ENCODE data around the gene MBD1.

DNA sequence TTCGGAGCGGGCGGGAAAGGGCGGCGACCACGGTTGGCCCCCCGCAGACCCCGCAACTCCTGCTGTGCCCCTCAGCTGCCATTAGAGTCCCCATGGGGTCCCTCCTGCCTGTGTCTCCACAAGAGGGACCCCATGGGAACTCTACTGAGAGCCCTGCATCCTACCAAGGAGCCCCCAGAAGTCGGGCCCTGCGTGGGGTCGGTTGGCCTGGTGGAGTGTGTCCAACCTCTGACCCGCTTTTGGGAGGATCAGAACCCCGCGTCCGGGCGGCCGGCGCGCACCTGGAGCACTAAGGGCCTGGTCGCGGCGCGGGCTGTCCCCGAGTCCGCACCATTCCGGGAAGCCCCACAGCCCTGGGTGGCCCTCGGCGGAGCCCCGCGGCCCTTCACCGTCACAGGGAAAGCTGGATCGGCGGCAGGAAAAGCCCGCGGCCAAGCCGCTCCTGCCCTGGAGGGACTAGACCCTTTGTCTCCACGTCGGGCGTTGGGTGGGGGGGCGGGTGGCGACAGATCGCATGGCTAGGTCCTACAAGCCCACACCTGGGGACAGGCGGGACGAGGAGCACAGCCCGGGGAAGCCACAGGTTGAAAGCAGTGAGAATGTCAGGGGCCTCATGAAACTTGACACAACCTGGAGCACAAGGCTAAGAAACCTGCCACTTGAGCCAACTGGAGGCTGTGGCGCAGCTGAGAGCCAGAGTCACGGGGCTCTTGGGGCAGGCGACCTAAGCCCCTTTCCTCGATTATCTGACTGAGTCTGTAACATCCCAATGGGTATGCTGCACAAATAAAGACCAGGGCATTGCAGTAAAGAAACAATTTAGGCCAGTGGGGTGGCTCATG is 17.3 kb upstream of the MBD1 start:
- TF ChIP-seq, protein P1, sequence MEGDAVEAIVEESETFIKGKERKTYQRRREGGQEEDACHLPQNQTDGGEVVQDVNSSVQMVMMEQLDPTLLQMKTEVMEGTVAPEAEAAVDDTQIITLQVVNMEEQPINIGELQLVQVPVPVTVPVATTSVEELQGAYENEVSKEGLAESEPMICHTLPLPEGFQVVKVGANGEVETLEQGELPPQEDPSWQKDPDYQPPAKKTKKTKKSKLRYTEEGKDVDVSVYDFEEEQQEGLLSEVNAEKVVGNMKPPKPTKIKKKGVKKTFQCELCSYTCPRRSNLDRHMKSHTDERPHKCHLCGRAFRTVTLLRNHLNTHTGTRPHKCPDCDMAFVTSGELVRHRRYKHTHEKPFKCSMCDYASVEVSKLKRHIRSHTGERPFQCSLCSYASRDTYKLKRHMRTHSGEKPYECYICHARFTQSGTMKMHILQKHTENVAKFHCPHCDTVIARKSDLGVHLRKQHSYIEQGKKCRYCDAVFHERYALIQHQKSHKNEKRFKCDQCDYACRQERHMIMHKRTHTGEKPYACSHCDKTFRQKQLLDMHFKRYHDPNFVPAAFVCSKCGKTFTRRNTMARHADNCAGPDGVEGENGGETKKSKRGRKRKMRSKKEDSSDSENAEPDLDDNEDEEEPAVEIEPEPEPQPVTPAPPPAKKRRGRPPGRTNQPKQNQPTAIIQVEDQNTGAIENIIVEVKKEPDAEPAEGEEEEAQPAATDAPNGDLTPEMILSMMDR (IDR thresholded peaks at IDR 0.05), result no peak
- no peak for TF ChIP-seq POLR2A (IDR thresholded peaks at IDR 0.05)

Data from testis (tissue), 2 donors.